ENCODE measurements around the gene WFDC10A.
"Not testable (repeated sequence)": the region's sequence is repeated elsewhere in the genome, so short reads cannot be mapped to it uniquely, and the experiment has no call there.

Gene WFDC10A

GRCh38 chr20:45647441-45648050, 18.0 kb downstream of the WFDC10A start:
- no peak for DNase-seq (ENCODE audit: low spot score)

- DNase-seq (ENCODE audit: low spot score): no peak
Measured at GRCh38 chr20:45649312-45649863, 19.8 kb downstream of the WFDC10A start.

- not testable (repeated sequence) for DNase-seq (ENCODE audit: low spot score)
Measured at GRCh38 chr20:45651726-45652125, 22.2 kb downstream of the WFDC10A start.

- not testable (repeated sequence) for DNase-seq (ENCODE audit: low spot score)
Measured at GRCh38 chr20:45657038-45657437, 27.5 kb downstream of the WFDC10A start.

GRCh38 chr20:45670139-45670538, 40.6 kb downstream of the WFDC10A start, which contains the start of gene WFDC11:
Gene WFDC11 (minus strand): TSS chr20:45670239. CDS start chr20:45650600, 19,639 bp downstream.
- DNase-seq (ENCODE audit: low spot score): no peak

GRCh38 chr20:45672765-45673164, 43.2 kb downstream of the WFDC10A start:
- no peak for DNase-seq (ENCODE audit: low spot score)

GRCh38 chr20:45679650-45680049, 50.1 kb downstream of the WFDC10A start:
- DNase-seq (ENCODE audit: low spot score): no peak

All from cerebellar cortex (tissue), 1 donor.